NCI-H187 (cell line): ENCODE data around the gene NALCN.
A peak's percentile ranks its signal among the peaks of the same experiment; 100 is the strongest.

Experiments
- DNase-seq, 2 experiments: peaks; one replicate each; lab custom pipeline; 2025; lab: John Stamatoyannopoulos, UW

Gene NALCN

GRCh38 chr13:101291206-101291605, 125.1 kb downstream of the NALCN start:
- DNase-seq, result no peak

DNA sequence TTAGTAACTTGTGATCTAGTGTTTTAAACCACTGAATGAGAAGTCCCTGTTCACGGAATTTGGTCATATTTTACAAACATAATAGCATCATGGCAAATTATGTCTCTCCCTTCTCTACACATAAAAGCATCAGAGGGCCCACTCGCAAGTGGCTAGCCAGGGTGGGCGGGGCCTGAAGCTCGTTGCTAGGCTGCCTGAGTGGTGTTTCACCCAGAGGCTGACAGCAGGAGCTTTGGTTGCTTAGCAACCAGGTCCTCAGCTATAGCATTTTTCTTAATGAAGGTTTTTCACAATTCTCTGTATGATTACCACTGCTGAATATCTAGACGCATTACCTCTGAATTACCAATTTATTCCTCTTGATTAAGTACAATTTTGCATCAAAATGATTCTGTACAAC, 126.5 kb downstream of the NALCN start:
- DNase-seq, result peak; percentile 84 to 95

DNA sequence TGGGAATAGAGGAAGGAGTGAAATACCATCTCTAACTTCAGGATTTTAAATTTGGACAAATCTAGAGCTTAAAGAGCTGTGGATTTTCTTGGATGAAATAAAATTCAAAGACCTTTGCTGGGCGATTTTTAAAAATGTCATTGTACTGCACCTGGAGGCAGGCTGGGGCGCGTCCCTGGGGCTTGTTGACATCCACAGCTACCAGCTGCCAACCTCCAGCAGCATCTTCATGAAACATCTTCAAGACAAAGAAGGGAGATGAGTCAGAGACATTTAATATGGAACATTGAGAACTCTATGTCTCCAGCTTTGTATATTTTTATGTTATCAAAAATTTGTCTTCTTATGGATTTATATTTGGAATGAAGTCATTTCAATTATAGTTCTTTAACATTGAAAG, 132.5 kb downstream of the NALCN start:
- peak; percentile 26 to 44 for DNase-seq

DNA sequence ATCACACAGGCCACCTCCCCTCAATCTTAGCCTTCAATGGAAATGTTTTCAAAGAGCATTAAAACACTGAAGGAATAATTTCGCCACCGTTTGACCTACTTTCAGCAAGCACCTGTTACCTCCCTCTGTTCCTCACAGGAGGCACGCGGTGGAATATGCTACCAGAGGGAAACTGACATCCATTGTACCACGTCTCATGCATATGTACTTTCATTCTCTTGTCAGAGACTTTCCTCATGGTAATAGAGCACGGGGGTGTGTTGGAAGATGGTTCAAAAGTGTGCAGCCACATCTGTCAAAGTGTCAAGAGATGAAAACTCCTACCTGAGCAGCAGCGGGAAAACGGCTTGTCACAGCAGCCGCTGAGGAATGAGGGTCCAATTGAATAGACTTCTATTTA, 143.4 kb downstream of the NALCN start:
- no peak for DNase-seq

GRCh38 chr13:101271681-101272245, 144.5 kb downstream of the NALCN start:
- no peak for DNase-seq

DNA sequence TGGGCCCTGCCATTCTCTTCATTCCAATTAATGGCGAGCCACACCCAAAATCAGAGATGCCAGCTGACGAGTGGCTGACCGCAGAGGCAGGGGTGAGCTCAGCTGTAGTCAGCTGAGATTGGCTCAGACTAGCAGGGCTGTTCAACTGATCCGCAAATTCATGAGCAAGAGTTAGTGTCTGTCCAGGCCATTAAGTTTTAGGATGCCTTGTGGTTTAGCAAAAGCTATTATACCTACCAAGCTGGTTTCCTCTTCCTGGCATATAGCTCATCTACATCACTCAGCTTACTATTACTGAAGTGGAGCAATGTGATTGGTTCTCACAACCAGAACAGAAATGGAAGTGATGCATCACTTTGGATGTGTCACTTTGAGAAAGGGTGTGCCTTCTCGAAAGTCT, 148.7 kb downstream of the NALCN start:
- DNase-seq, result no peak

DNA sequence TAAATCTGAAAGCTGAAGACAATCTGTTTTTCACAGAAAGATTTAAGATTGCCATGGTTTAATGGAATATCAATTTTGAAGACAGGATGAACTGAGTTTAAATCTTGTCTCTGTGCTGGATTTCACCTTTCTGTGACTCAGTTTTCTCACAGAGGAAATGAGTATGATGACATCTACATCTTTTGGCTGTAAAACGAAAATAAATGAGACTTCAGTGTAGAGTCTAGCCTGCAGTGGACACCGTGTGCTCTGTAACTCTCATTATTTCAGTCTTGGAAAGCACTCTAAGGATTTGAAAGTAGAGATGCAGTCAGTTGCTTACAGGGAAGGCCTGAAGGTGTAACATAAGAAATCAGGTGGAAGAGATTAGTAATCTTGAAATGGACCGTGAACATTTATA, 150.4 kb downstream of the NALCN start:
- no peak for DNase-seq

- DNase-seq, result no peak
Measured at GRCh38 chr13:101264931-101265330, 151.4 kb downstream of the NALCN start.

DNA sequence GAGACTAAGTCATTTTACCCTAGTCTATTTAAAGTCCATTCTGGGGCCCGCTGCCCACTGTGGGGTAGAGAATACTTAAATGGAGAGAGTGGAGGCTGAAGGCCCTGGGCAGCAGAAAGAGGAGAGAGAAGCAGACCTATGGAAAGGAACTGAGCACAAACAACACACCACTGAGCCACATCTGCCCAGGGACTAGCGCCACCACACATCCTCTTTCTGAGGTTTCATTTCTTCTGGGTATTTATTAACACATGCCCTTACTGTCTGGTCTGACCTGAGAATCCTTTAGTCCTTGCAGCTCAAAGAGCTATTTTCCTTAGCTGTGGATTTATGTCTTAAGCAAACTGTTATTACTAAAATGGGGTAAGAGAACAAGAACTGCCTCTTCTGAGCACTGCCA, 154.0 kb downstream of the NALCN start:
- DNase-seq, result no peak

GRCh38 chr13:101258509-101258908, 157.8 kb downstream of the NALCN start:
- DNase-seq, result no peak

- DNase-seq, result peak; percentile 82 to 83
Measured at GRCh38 chr13:101258071-101258470, 158.2 kb downstream of the NALCN start.

DNA sequence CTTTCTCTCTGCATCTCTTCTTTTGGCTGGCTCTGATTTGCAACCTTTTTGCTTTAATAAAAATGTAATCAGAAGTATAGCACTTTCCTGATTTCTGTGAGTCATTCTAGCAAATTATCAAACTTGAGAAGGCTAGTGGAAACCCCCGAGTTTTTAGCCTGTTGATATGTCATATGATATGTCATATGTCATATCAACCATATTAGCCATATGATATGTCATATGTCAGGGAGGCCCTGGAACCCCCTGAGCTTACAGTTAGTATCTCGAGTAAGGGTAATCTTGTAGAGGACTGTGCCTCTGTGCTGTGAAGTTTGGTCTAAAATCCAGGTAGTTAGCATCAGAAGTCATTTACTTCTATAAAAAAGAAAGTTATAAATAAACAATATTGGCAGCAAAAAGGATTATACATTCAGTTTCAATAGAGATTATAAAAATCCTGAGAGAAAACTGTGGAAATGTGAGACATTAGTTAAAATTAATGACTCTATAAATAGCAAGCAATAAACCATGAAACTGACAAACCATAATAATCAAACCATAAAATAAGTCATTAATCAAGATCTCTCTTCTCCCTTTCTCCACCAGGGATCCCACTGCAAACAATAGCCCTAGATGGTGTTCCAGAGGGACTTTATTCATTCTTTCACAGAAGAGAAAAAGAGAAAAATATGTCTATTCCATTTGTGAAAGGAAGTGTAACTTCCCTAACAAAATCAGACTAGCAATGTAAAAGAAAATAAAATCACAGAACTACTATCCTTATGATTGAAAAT, 167.4 kb downstream of the NALCN start:
- DNase-seq, result no peak

DNA sequence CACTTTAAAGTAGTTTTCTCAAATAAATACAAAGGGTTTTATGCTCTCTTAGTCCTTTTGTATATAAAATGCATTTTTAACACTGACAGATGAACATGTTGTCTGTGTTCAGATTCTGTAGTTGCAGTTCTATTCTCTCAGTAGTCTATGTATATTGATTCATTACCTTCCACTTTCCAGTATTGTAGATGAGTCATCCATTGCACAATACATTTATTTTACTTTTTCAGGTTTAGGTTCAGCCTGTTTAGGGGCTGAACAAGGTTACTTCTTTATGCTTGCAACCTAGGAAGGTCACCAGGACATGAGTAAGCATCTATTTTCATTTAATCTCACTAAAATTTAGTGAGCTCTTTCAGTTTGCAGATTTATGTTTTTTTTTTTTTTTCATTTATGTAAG, 173.6 kb downstream of the NALCN start:
- DNase-seq, result no peak

- no peak for DNase-seq
Measured at GRCh38 chr13:101238555-101238954, 177.8 kb downstream of the NALCN start.

- DNase-seq, result no peak
Measured at GRCh38 chr13:101231751-101232428, 184.4 kb downstream of the NALCN start.

DNA sequence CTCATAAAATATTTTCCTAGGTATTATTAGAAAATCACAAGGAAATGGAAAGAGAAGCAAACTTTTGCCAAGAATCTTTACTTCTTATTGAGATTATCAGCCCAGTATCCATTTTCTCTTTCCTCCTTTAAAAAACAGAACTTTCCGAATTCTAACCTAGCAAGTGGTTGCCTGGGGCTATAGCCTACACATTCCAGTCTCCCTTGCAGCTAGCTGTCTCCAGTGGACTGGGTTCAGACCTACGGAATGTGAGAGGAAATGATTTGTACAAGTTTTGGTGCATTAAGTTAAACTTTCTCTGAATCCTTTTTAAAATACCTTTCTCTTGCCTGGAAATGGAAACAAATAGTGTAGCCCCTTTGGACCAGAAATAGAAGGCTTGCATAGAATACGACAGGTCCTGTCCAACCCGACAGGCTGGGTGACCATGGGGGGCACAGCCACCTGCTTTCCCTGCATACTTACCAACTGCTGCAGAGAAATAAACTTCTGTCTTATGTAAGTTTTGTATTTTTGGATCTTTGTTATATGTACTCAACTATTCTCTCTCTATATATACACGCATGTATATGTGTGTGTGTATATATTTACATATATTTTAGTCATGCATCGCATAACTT, 185.9 kb downstream of the NALCN start:
- no peak for DNase-seq

DNA sequence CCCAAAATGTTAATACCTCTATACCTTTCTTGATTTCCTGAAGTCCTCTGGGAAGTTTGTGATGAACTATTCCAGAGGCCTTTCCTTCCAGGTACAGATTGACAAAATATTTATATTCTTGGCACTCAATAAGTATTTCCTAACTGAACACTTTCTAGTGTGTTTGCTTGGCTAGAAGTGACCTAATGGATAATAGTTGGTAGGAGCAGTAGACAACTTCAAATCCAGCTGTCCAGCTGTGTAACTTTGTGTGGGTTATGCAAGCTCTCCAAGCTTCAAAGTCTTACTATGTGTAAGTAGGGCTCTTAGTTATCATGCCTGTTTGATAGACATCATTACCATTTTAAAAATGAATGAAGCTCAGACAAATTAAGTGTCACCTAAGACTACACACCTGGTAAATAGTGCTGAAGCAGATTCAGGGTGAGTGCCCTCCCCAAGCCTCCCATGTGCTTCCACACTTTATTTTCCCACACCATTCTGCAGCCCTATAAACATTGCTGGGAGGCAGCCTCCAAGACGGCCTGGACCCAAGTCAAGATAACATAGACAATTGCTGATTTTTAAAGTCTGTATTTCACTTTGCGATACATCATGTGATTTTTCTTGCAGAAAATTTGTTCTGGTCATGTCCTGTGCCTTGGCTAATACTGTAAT, 196.6 kb downstream of the NALCN start:
- no peak for DNase-seq

- DNase-seq, result no peak
Measured at GRCh38 chr13:101218484-101218883, 197.8 kb downstream of the NALCN start.

GRCh38 chr13:101217086-101217485, 199.2 kb downstream of the NALCN start:
- no peak for DNase-seq

DNA sequence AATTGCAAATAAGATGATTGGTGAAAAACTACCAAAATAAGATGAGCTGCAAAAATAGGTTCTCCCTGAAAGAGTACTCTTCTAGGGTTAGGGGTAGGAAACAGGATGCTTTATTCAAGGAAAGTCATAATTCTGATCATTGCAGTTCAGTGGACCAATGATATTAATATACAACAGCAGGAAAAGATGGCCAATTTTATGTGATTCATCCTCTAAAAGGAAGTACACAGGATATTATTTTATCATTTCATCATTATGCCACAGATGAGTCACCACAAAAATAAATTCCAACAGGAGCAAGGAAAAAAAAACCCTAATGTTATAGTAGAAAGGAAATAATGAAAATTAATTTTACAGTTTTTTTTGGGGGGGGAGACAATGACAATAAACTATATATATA, 205.0 kb downstream of the NALCN start:
- DNase-seq, result no peak

GRCh38 chr13:101210774-101211173, 205.5 kb downstream of the NALCN start:
- no peak for DNase-seq

- DNase-seq, result no peak
Measured at GRCh38 chr13:101209206-101209893, 207.0 kb downstream of the NALCN start.
